ENCODE results near the gene ST3GAL5.

DNA sequence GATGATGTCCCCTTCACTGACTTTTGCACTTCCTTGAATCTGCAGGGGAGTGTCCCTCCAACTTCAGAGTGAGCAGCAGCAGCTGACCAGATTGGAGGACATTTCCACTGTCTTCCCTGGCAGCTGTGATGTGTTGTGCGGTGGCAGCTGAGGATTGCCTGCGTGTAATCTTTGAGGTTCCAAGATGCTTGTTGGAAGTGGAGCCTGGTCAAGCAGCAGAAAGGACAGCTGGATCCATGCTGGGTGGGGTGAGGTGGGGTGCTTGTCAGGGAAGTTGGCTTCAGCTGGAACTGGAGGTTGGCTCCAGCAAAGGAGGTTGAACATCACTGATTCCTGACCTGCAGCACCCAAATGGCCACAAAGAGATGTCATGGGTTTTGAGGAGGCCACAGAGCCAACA is 64.8 kb downstream of the ST3GAL5 start:
- TF ChIP-seq USF2 (IDR thresholded peaks at IDR 0.05; ENCODE audit: low read length) (no peak), SUZ12 (IDR thresholded peaks at IDR 0.05; ENCODE audit: low read length) (no peak), CREB1 (IDR thresholded peaks at IDR 0.05) (no peak), BRCA1 (IDR thresholded peaks at IDR 0.05; ENCODE audit: low read depth, low read length) (no peak)
- TF ChIP-seq, protein P1, sequence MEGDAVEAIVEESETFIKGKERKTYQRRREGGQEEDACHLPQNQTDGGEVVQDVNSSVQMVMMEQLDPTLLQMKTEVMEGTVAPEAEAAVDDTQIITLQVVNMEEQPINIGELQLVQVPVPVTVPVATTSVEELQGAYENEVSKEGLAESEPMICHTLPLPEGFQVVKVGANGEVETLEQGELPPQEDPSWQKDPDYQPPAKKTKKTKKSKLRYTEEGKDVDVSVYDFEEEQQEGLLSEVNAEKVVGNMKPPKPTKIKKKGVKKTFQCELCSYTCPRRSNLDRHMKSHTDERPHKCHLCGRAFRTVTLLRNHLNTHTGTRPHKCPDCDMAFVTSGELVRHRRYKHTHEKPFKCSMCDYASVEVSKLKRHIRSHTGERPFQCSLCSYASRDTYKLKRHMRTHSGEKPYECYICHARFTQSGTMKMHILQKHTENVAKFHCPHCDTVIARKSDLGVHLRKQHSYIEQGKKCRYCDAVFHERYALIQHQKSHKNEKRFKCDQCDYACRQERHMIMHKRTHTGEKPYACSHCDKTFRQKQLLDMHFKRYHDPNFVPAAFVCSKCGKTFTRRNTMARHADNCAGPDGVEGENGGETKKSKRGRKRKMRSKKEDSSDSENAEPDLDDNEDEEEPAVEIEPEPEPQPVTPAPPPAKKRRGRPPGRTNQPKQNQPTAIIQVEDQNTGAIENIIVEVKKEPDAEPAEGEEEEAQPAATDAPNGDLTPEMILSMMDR (IDR thresholded peaks at IDR 0.05; ENCODE audit: control extremely low read depth in 1 of 3, insufficient read depth in 1 of 3, low read depth in 1 of 3, low read length in 3 of 3), result no peak

Data from H1 (cell line).